ENCODE measurements around the gene ZFPM1. TPM values are rescaled to one million over a fixed set of nuclear protein-coding genes. Genes with fewer than 3 reads are reported as not detected.
A peak's percentile ranks its signal among the peaks of the same experiment; 100 is the strongest.

ZFPM1 gene
- polyA plus RNA-seq, 1 donor from 2014 or later, result 0.15 TPM

- H3K4me3 Mint-ChIP-seq, result peak overlapping the region in 1 of 4 donors; percentile 47
- H3K4me1 Mint-ChIP-seq, result no peaks in the 10 kb centered on the region
- H3K9me3 Mint-ChIP-seq, result no peaks in the 10 kb centered on the region
- H3K27me3 Mint-ChIP-seq, result no peaks in the 10 kb centered on the region
- no peak overlapping the region for H3K27ac Mint-ChIP-seq
- no peaks in the 10 kb centered on the region for H3K36me3 Mint-ChIP-seq
Observed at GRCh38 chr16:88491560-88492310, 38.7 kb downstream of the ZFPM1 start.

- Mint-ChIP-seq H3K4me3 (no peak overlapping the region), H3K27ac (no peak overlapping the region), H3K4me1 (peaks cover 0 to 1% (median 0%) of the 10 kb centered on the region in 3 donors), H3K36me3 (no peaks in the 10 kb centered on the region), H3K27me3 (no peaks in the 10 kb centered on the region), H3K9me3 (no peaks in the 10 kb centered on the region)
Observed at GRCh38 chr16:88493879-88494278, 40.8 kb downstream of the ZFPM1 start.

GRCh38 chr16:88494335-88495154, 41.5 kb downstream of the ZFPM1 start:
- peaks cover 0 to 1% (median 0%) of the 10 kb centered on the region in 3 donors for H3K4me1 Mint-ChIP-seq
- H3K4me3 Mint-ChIP-seq, result no peak overlapping the region
- no peaks in the 10 kb centered on the region for H3K9me3 Mint-ChIP-seq
- H3K27me3 Mint-ChIP-seq, result no peaks in the 10 kb centered on the region
- no peak overlapping the region for H3K27ac Mint-ChIP-seq
- H3K36me3 Mint-ChIP-seq, result no peaks in the 10 kb centered on the region

- no peaks in the 10 kb centered on the region for H3K9me3 Mint-ChIP-seq
- H3K4me3 Mint-ChIP-seq, result no peak overlapping the region
- H3K36me3 Mint-ChIP-seq, result no peaks in the 10 kb centered on the region
- no peak overlapping the region for H3K27ac Mint-ChIP-seq
- peaks cover 0 to 1% (median 0%) of the 10 kb centered on the region in 3 donors for H3K4me1 Mint-ChIP-seq
- H3K27me3 Mint-ChIP-seq, result no peaks in the 10 kb centered on the region
Observed at GRCh38 chr16:88495268-88495772, 42.2 kb downstream of the ZFPM1 start.

- Mint-ChIP-seq H3K27ac (no peak overlapping the region), H3K4me1 (peaks cover 0 to 3% (median 0%) of the 10 kb centered on the region in 3 donors), H3K9me3 (no peaks in the 10 kb centered on the region), H3K27me3 (no peaks in the 10 kb centered on the region), H3K4me3 (no peak overlapping the region), H3K36me3 (no peaks in the 10 kb centered on the region)
Observed at GRCh38 chr16:88497561-88498462, 44.7 kb downstream of the ZFPM1 start.

- Mint-ChIP-seq H3K27ac (no peak overlapping the region), H3K27me3 (no peaks in the 10 kb centered on the region), H3K4me3 (no peak overlapping the region), H3K4me1 (peaks cover 0 to 3% (median 0%) of the 10 kb centered on the region in 3 donors), H3K9me3 (no peaks in the 10 kb centered on the region), H3K36me3 (no peaks in the 10 kb centered on the region)
Observed at GRCh38 chr16:88498576-88499208, 45.6 kb downstream of the ZFPM1 start.

- H3K4me3 Mint-ChIP-seq, result no peak overlapping the region
Observed at GRCh38 chr16:88499292-88499691, 46.2 kb downstream of the ZFPM1 start.

GRCh38 chr16:88499836-88500251, 46.8 kb downstream of the ZFPM1 start:
- Mint-ChIP-seq H3K36me3 (no peaks in the 10 kb centered on the region), H3K4me1 (peaks cover 0 to 3% (median 1%) of the 10 kb centered on the region in 3 donors), H3K27me3 (no peaks in the 10 kb centered on the region), H3K9me3 (no peaks in the 10 kb centered on the region), H3K27ac (no peak overlapping the region), H3K4me3 (no peak overlapping the region)

More at GRCh38 chr16:88499292-88499691, 46.2 kb downstream of the ZFPM1 start:
- Mint-ChIP-seq H3K27me3 (no peaks in the 10 kb centered on the region), H3K4me1 (peaks cover 0 to 3% (median 0%) of the 10 kb centered on the region in 3 donors), H3K27ac (peak overlapping the region in 1 of 3 donors; percentile 23), H3K9me3 (no peaks in the 10 kb centered on the region), H3K36me3 (no peaks in the 10 kb centered on the region)

GRCh38 chr16:88500255-88500661, 47.2 kb downstream of the ZFPM1 start:
- Mint-ChIP-seq H3K4me3 (no peak overlapping the region), H3K9me3 (no peaks in the 10 kb centered on the region), H3K36me3 (no peaks in the 10 kb centered on the region), H3K4me1 (peaks cover 0 to 4% (median 3%) of the 10 kb centered on the region in 3 donors), H3K27me3 (no peaks in the 10 kb centered on the region), H3K27ac (no peak overlapping the region)

GRCh38 chr16:88502371-88502770, 49.3 kb downstream of the ZFPM1 start:
- H3K4me3 Mint-ChIP-seq, result no peak overlapping the region
- H3K27me3 Mint-ChIP-seq, result no peaks in the 10 kb centered on the region
- peaks cover 0 to 4% (median 2%) of the 10 kb centered on the region in 3 donors for H3K4me1 Mint-ChIP-seq
- no peak overlapping the region for H3K27ac Mint-ChIP-seq
- no peaks in the 10 kb centered on the region for H3K9me3 Mint-ChIP-seq
- no peaks in the 10 kb centered on the region for H3K36me3 Mint-ChIP-seq

GRCh38 chr16:88502776-88503280, 49.7 kb downstream of the ZFPM1 start:
- Mint-ChIP-seq H3K27me3 (no peaks in the 10 kb centered on the region), H3K27ac (no peak overlapping the region), H3K4me1 (peaks cover 0 to 4% (median 2%) of the 10 kb centered on the region in 3 donors), H3K36me3 (no peaks in the 10 kb centered on the region), H3K4me3 (no peak overlapping the region), H3K9me3 (no peaks in the 10 kb centered on the region)

- peak overlapping the region in 1 of 3 donors; percentile 67 for H3K27ac Mint-ChIP-seq
- H3K36me3 Mint-ChIP-seq, result no peaks in the 10 kb centered on the region
- H3K27me3 Mint-ChIP-seq, result no peaks in the 10 kb centered on the region
- H3K4me1 Mint-ChIP-seq, result peaks cover 0 to 4% (median 2%) of the 10 kb centered on the region in 3 donors
- H3K9me3 Mint-ChIP-seq, result no peaks in the 10 kb centered on the region
- H3K4me3 Mint-ChIP-seq, result no peak overlapping the region
Observed at GRCh38 chr16:88503374-88503770, 50.3 kb downstream of the ZFPM1 start.

- no peaks in the 10 kb centered on the region for H3K36me3 Mint-ChIP-seq
- H3K4me1 Mint-ChIP-seq, result peaks cover 0 to 4% (median 2%) of the 10 kb centered on the region in 3 donors
- peak overlapping the region in 1 of 4 donors; percentile 65 for H3K4me3 Mint-ChIP-seq
- H3K27ac Mint-ChIP-seq, result peak overlapping the region in 1 of 3 donors; percentile 67
- no peaks in the 10 kb centered on the region for H3K27me3 Mint-ChIP-seq
- H3K9me3 Mint-ChIP-seq, result no peaks in the 10 kb centered on the region
Observed at GRCh38 chr16:88503771-88504488, 50.9 kb downstream of the ZFPM1 start.
